NT2/D1 (cell line): ENCODE measurements around the gene GLIS1.

ENCODE experiments used
- YY1 ChIP-seq: IDR thresholded peaks from 2 replicates; pipeline ENCODE4 v1.6.1; 2011; ENCODE audit not compliant: insufficient read length, insufficient read depth
- ZNF274 ChIP-seq: IDR thresholded peaks from 2 replicates; pipeline ENCODE4 v1.6.1; 2011; ENCODE audit warnings: mild to moderate bottlenecking, low read depth, low read length

DNA sequence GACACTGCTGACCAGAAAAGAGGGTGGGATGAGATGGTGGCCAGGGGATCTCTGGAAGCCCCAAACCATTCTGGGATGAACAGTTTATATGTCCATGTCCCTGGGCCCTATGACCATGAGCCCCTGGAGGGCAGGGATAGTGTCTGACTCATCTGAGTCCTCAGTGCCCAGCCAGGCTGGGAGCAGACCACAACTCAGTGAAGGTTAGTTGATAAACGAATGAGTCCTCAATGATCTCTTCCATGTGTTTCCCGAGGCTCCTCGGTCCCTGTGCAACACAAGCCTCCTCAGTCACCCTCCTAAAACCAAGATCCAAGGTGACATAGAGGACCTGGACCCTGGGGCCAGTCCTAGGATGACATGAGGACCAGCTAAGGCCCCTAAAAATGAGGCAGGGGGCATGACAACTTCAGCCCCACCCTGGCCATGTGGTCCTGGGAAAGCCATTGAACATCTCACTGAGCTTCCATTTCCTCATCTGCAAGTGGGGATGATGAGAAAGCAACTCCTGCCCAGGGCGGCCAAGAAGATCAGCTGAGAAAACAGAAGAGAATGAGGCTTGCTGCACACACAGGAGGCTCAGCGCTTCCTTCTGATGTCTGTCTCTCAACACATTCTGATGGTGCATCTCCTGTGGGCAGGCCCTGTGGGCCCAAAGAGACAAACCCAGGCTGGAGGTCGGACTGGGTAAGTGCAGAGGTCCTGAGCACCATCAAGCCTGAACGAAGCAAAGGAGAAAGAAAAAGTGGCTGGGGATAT lies 86.3 kb downstream of the GLIS1 start:
- TF ChIP-seq ZNF274 (no peak), YY1 (no peak)
